Glutamatergic neuron (in vitro differentiated cells): ENCODE measurements around the gene TLR4. TPM values are rescaled to one million over a fixed set of nuclear protein-coding genes. Genes with fewer than 3 reads are reported as not detected.

Source experiments
- DNase-seq: peaks from one replicate; pipeline ENCODE4 v3.0.0; 2022
- H3K27ac Mint-ChIP-seq: one replicate; pipeline ENCODE4 v1.8.0; 2020; ENCODE audit warnings: mild to moderate bottlenecking, mixed read lengths, inconsistent platforms; ENCODE audit not compliant: unreplicated experiment
- H3K27me3 Mint-ChIP-seq: one replicate; pipeline ENCODE4 v1.8.0; 2020; ENCODE audit warnings: mild to moderate bottlenecking, moderate library complexity, mixed read lengths, inconsistent platforms; ENCODE audit not compliant: unreplicated experiment
- H3K36me3 Mint-ChIP-seq: one replicate; pipeline ENCODE4 v1.8.0; 2020; ENCODE audit warnings: mild to moderate bottlenecking, mixed read lengths, inconsistent platforms; ENCODE audit not compliant: unreplicated experiment
- H3K4me1 Mint-ChIP-seq: one replicate; pipeline ENCODE4 v1.8.0; 2020; ENCODE audit warnings: mild to moderate bottlenecking, low read depth, mixed read lengths, inconsistent platforms; ENCODE audit not compliant: unreplicated experiment
- H3K4me3 Mint-ChIP-seq: one replicate; pipeline ENCODE4 v1.8.0; 2020; ENCODE audit warnings: mild to moderate bottlenecking, mixed read lengths, inconsistent platforms; ENCODE audit not compliant: unreplicated experiment
- H3K9me3 Mint-ChIP-seq: one replicate; pipeline ENCODE4 v1.8.0; 2020; ENCODE audit warnings: mild to moderate bottlenecking, moderate library complexity, mixed read lengths, inconsistent platforms; ENCODE audit not compliant: unreplicated experiment
- total RNA-seq: library from RNA; stranded (reverse); fragmentation: NEBNext Ultra II Directional; extraction: Animal tissue kit (Norgen Biotek cat#: 25700); gene quantifications from one replicate; pipeline ENCODE4 v1.2.1, GENCODE V29; 2021; ENCODE audit not compliant: unreplicated experiment
- TF ChIP-seq, protein P1 (sequence below): fragments of 200-600 bp; sonication (generic); IDR thresholded peaks from one replicate; pipeline ENCODE4 v1.5.0; 2021; ENCODE audit not compliant: partially characterized antibody, unreplicated experiment

Gene TLR4
- total RNA-seq, 1 donor from 2014 or later, result not detected

DNA sequence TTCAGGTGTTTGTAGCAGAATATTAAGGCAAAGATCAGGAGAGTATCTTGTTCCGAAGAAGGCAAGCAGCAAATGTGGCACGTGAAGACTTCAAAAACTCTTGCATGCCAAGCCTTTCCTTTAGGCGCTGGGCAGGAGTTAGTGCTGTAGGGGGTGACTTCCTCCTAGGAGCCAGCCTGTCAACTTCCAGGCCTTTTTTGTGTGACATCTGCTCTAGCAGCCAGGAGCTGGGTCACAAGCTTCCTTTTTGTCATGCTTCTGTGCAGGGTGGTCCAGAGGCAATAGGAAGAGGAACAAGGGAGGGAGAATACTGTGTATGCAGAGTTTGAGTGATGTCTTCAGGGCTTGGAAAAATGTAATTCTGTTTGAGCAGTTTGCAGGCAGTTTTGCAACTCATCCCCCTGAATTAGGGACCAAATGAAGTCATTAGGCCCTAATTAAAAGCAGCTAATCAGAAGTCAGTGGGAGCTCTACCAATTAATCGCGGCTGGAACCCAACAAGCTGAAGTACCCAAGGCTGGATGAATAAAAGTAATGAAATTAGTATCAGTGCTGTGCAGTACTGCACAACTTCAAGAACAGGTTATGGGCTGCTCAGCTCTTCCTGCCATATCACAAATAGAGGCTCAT is 53.5 kb downstream of the TLR4 start:
- Mint-ChIP-seq H3K36me3 (no peaks in the 10 kb centered on the region), H3K27ac (no peak overlapping the region), H3K4me1 (no peaks in the 10 kb centered on the region), H3K9me3 (no peaks in the 10 kb centered on the region), H3K27me3 (peaks cover 2% of the 10 kb centered on the region), H3K4me3 (no peak overlapping the region)
- DNase-seq, result no peak
- TF ChIP-seq, protein P1, sequence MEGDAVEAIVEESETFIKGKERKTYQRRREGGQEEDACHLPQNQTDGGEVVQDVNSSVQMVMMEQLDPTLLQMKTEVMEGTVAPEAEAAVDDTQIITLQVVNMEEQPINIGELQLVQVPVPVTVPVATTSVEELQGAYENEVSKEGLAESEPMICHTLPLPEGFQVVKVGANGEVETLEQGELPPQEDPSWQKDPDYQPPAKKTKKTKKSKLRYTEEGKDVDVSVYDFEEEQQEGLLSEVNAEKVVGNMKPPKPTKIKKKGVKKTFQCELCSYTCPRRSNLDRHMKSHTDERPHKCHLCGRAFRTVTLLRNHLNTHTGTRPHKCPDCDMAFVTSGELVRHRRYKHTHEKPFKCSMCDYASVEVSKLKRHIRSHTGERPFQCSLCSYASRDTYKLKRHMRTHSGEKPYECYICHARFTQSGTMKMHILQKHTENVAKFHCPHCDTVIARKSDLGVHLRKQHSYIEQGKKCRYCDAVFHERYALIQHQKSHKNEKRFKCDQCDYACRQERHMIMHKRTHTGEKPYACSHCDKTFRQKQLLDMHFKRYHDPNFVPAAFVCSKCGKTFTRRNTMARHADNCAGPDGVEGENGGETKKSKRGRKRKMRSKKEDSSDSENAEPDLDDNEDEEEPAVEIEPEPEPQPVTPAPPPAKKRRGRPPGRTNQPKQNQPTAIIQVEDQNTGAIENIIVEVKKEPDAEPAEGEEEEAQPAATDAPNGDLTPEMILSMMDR, result no peak

DNA sequence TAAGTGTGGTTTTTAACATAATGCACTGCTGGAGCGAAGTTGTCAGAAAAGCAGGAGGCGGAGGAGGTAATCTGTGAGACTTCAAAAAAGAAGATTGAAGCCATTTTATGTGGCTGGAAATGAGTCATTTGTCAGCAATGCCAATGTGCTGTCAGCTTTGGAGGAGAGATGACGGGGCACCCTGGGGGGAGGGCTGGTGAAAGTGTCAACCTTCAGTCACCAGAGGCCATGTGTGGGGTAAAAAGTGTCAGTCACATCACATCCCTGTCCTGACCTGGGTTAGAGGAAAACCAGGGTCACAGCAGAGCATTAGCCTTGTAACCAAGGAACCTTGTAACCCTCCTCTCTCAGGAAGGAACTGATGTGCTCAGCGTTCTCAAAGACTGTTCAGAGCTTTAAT is 59.1 kb downstream of the TLR4 start:
- DNase-seq, result no peak
- no peak overlapping the region for H3K27ac Mint-ChIP-seq
- no peaks in the 10 kb centered on the region for H3K9me3 Mint-ChIP-seq
- no peaks in the 10 kb centered on the region for H3K27me3 Mint-ChIP-seq
- H3K36me3 Mint-ChIP-seq, result no peaks in the 10 kb centered on the region
- TF ChIP-seq, protein P1, result no peak
- no peak overlapping the region for H3K4me3 Mint-ChIP-seq
- no peaks in the 10 kb centered on the region for H3K4me1 Mint-ChIP-seq

DNA sequence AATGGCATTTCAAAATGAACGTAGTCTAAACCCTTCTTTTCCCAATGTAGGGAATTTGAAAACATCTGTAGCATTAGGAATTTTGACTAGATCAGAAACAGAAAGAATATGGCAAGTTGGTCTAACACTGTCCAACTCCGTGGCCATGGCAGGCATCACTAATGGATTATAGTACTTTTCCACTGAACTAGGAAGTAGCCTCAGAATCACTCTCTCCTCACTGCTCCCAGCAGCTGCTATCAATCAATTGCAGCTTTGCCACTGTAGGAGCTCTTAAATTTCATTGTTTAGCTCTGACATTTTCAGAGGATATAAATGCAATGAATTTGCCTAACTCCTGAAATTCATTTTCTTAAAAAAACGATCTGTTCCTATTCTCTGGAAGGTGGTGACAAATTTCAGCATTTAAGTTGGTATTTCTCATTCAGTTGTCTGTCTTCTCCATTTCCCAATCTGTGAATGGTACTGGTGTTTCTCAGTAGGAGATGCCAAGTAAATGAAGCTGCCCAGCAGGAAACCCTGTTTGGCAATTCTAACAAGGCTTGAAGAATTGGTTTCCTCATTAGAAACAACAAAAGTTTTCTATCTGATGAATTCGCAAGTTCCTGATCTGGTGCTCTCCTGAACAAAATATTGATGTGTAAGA is 64.7 kb downstream of the TLR4 start:
- Mint-ChIP-seq H3K4me3 (no peak overlapping the region), H3K27ac (no peak overlapping the region)

DNA sequence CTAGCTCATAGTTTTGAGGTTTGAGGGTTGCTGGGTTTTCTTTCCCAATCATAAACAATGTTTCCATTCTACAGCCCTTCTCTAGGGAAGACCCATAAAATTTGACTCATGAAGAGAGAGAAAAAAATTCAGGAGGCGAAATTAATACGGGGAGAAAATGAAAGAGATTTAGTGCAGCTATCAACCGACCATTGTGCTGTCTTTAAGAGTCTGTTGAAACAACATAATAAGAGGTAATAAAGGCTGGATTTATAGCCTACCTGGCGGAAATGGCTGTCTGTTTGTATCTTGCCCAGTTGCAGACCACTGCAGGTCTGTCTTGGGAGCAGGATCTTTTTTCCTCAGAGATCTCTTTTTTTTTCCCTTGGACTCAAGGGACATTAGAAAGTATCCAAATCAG is 66.9 kb downstream of the TLR4 start:
- TF ChIP-seq, protein P1, result no peak
- no peak for DNase-seq
- no peaks in the 10 kb centered on the region for H3K36me3 Mint-ChIP-seq
- H3K4me3 Mint-ChIP-seq, result no peak overlapping the region
- peaks cover 3% of the 10 kb centered on the region for H3K27me3 Mint-ChIP-seq
- H3K27ac Mint-ChIP-seq, result no peak overlapping the region
- H3K9me3 Mint-ChIP-seq, result no peaks in the 10 kb centered on the region
- H3K4me1 Mint-ChIP-seq, result no peaks in the 10 kb centered on the region

More for the DNA sequence above, 64.7 kb downstream of the TLR4 start:
- TF ChIP-seq, protein P1, result no peak
- H3K36me3 Mint-ChIP-seq, result no peaks in the 10 kb centered on the region
- H3K4me1 Mint-ChIP-seq, result no peaks in the 10 kb centered on the region
- no peak for DNase-seq
- no peaks in the 10 kb centered on the region for H3K9me3 Mint-ChIP-seq
- peaks cover 3% of the 10 kb centered on the region for H3K27me3 Mint-ChIP-seq

DNA sequence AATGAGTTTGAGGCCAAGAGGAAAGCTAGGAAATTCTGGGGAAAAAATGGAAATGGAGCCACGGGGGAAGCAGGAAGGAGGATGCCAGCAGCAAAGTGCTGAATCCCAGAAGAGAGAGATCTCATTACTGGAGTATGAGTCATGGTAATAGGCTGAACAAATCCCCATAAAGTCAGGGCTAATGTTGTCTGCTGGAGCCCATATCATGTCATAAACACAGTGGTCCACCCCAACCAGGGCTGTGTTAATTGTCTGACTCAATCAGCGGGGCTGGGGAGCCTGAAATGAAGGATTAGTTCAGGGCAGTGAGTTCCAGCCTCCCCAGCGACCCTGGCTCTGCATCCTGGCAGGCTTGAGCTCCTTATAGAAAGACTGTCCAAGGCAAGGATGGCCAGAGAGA is 68.8 kb downstream of the TLR4 start:
- H3K27me3 Mint-ChIP-seq, result peaks cover 3% of the 10 kb centered on the region
- peaks cover 4% of the 10 kb centered on the region for H3K4me1 Mint-ChIP-seq
- no peaks in the 10 kb centered on the region for H3K9me3 Mint-ChIP-seq
- no peak overlapping the region for H3K27ac Mint-ChIP-seq
- DNase-seq, result no peak
- no peaks in the 10 kb centered on the region for H3K36me3 Mint-ChIP-seq
- TF ChIP-seq, protein P1, result no peak
- no peak overlapping the region for H3K4me3 Mint-ChIP-seq
